ENCODE measurements around the gene SYNGAP1.

DNA sequence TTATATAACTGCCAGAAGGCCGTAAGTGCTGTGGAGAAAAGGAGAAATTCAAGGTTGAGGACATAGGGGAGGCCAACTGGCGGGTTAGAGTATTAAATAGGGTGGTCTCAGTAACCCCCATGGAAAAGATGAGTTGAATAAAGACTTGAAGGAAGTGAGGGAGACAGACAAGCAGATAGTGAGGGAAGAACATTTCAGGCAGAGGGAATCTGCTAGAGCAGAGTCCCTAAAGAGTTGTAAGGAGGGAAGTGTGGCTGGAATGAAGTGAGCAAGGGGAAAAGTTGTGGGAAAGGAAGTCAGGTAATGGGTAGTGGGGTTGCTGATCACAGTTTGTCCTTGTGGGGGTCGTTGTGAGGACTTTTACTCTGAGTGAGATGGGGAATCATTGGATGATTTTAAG is 26.9 kb upstream of the SYNGAP1 start:
- TF ChIP-seq, protein P1, sequence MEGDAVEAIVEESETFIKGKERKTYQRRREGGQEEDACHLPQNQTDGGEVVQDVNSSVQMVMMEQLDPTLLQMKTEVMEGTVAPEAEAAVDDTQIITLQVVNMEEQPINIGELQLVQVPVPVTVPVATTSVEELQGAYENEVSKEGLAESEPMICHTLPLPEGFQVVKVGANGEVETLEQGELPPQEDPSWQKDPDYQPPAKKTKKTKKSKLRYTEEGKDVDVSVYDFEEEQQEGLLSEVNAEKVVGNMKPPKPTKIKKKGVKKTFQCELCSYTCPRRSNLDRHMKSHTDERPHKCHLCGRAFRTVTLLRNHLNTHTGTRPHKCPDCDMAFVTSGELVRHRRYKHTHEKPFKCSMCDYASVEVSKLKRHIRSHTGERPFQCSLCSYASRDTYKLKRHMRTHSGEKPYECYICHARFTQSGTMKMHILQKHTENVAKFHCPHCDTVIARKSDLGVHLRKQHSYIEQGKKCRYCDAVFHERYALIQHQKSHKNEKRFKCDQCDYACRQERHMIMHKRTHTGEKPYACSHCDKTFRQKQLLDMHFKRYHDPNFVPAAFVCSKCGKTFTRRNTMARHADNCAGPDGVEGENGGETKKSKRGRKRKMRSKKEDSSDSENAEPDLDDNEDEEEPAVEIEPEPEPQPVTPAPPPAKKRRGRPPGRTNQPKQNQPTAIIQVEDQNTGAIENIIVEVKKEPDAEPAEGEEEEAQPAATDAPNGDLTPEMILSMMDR (conservative IDR thresholded peaks at IDR 0.05 in 1 of 2, IDR thresholded peaks at IDR 0.05 in 1 of 2; ENCODE audit: low read depth in 1 of 2, low read length in 2 of 2), result no peak
- no peak for TF ChIP-seq EZH2 (IDR thresholded peaks at IDR 0.05; ENCODE audit: low read length, missing control alignments)
